Measurements from ENCODE around the gene RUNX3. TPM values are rescaled to one million over a fixed set of nuclear protein-coding genes. Genes with fewer than 3 reads are reported as not detected.

RUNX3 gene
- total RNA-seq, 2 donors from 2014 or later = 6.8 to 8.5 TPM

GRCh38 chr1:24961961-24962861 lies 32.1 kb upstream of the RUNX3 start:
- Histone ChIP-seq H3K4me1 (ENCODE audit: control insufficient read depth in 1 of 2, low read depth in 2 of 2) (no peaks in the 10 kb centered on the region), H3K36me3 (no peaks in the 10 kb centered on the region), H3K27me3 (replicated peaks; ENCODE audit: insufficient read depth) (no peaks in the 10 kb centered on the region), H3K27ac (no peak overlapping the region), H3K4me3 (no peak overlapping the region), H3K9me3 (no peaks in the 10 kb centered on the region)
- TF ChIP-seq CTCF (IDR thresholded peaks at IDR 0.05) = no peak
- ATAC-seq (ENCODE audit: insufficient number of reproducible peaks, low FRiP score, low read depth) (no peak), DNase-seq (ENCODE audit: low spot score) (no peak)

GRCh38 chr1:24961334-24961733 lies 31.3 kb upstream of the RUNX3 start:
- H3K9me3 ChIP-seq = no peaks in the 10 kb centered on the region
- DNase-seq (ENCODE audit: low spot score) (no peak), ATAC-seq (ENCODE audit: insufficient number of reproducible peaks, low FRiP score, low read depth) (no peak)
- H3K4me3 ChIP-seq = no peak overlapping the region
- H3K4me1 ChIP-seq (ENCODE audit: control insufficient read depth in 1 of 2, low read depth in 2 of 2) = no peaks in the 10 kb centered on the region
- no peak for TF ChIP-seq CTCF (IDR thresholded peaks at IDR 0.05)
- no peaks in the 10 kb centered on the region for H3K27me3 ChIP-seq (replicated peaks; ENCODE audit: insufficient read depth)
- no peaks in the 10 kb centered on the region for H3K36me3 ChIP-seq
- no peak overlapping the region for H3K27ac ChIP-seq

- Histone ChIP-seq H3K36me3 (no peaks in the 10 kb centered on the region), H3K27ac (no peak overlapping the region), H3K27me3 (replicated peaks; ENCODE audit: insufficient read depth) (no peaks in the 10 kb centered on the region), H3K4me3 (no peak overlapping the region), H3K4me1 (ENCODE audit: control insufficient read depth in 1 of 2, low read depth in 2 of 2) (no peaks in the 10 kb centered on the region), H3K9me3 (no peaks in the 10 kb centered on the region)
- DNase-seq (ENCODE audit: low spot score) (no peak), ATAC-seq (ENCODE audit: insufficient number of reproducible peaks, low FRiP score, low read depth) (no peak)
- no peak for TF ChIP-seq CTCF (IDR thresholded peaks at IDR 0.05)
These were observed 30.2 kb upstream of the RUNX3 start for GRCh38 chr1:24960071-24960801.

GRCh38 chr1:24959623-24959975 lies 29.5 kb upstream of the RUNX3 start:
- no peak for DNase-seq (ENCODE audit: low spot score)
- no peak overlapping the region for H3K27ac ChIP-seq
- no peaks in the 10 kb centered on the region for H3K36me3 ChIP-seq
- no peaks in the 10 kb centered on the region for H3K4me1 ChIP-seq (ENCODE audit: control insufficient read depth in 1 of 2, low read depth in 2 of 2)
- H3K9me3 ChIP-seq = no peaks in the 10 kb centered on the region
- H3K27me3 ChIP-seq (replicated peaks; ENCODE audit: insufficient read depth) = no peaks in the 10 kb centered on the region
- no peak for ATAC-seq (ENCODE audit: insufficient number of reproducible peaks, low FRiP score, low read depth)
- TF ChIP-seq CTCF (IDR thresholded peaks at IDR 0.05) = no peak
- no peak overlapping the region for H3K4me3 ChIP-seq

Measured in thoracic aorta (tissue), 2 donors.